Kasumi-1 (cell line): ENCODE results near the gene PLET1.
"Not testable (repeated sequence)": the region's sequence is repeated elsewhere in the genome, so short reads cannot be mapped to it uniquely, and the experiment has no call there.

ENCODE experiments used
- DNase-seq, 2 experiments: peaks; one replicate each; lab custom pipeline; 2025; lab: John Stamatoyannopoulos, UW

PLET1 gene

GRCh38 chr11:112212290-112212689, 48.4 kb downstream of the PLET1 start:
- no peak for DNase-seq

- peak; percentile 25 to 26 for DNase-seq
Observed at GRCh38 chr11:112211536-112211935, 49.1 kb downstream of the PLET1 start.

- no peak for DNase-seq
Observed at GRCh38 chr11:112210890-112211289, 49.8 kb downstream of the PLET1 start.

DNA sequence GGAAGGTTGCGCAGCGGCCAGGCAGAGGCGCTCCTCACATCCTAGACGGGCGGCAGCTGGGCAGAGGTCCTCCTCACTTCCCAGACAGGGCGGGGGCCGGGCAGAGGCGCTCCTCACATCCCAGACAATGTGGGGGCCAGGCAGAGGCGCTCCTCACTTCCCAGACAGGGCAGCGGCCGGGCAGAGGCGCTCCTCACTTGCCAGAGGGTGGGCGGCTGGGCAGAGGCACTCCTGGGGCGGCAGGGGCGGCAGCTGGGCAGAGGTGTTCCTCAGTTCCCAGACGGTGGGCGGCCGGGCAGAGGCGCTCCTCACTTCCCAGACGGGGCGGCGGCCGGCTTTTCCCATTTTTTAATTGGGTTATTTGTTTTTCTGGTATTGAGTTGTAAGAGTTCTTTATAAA, 54.6 kb downstream of the PLET1 start:
- no peak for DNase-seq

- peak; percentile 52 to 59 for DNase-seq
Observed at GRCh38 chr11:112200252-112200651, 60.4 kb downstream of the PLET1 start.

GRCh38 chr11:112199101-112199500, 61.6 kb downstream of the PLET1 start:
- DNase-seq, result not testable (repeated sequence)
